ENCODE results near the gene PHACTR3.

The PHACTR3 gene

DNA sequence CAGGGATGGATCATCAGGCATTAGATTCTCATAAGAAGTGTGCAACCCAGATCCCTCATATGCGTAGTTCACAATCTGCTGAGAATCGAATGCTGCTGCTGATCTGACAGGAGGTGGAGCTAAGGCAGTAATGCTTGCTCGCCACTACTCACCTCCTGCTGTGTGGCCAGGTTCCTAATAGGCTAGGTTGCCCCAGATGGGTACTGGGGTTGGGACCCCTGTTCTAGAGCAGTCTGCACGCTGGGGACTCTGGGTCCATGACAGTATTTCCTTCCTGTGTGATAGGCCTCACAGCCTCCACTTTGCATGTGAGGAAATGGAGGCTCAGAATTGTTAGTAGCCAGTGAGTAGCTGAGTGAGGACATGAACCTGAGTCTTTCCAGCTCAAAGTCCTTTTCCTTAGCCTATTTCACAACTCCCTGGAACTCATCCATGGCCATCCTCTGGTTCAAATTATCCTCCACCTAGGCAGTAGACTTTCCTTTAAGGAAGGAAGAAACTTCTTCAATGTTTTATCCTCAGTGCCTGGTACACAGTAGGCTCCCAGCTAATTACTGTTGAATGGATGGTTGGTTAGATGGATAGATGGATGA, 211.9 kb downstream of the PHACTR3 start:
- H4K8ac ChIP-seq (ENCODE audit: low read depth, low read length), result no peak overlapping the region
- H3K18ac ChIP-seq (ENCODE audit: low read length), result no peak overlapping the region
- H3K27ac ChIP-seq (ENCODE audit: low read depth, low read length), result no peak overlapping the region
- H3K23ac ChIP-seq (ENCODE audit: low read length), result no peak overlapping the region
- H3K56ac ChIP-seq (ENCODE audit: low read length), result no peak overlapping the region
- no peak overlapping the region for H2BK15ac ChIP-seq (replicated peaks; ENCODE audit: low read depth)
- no peaks in the 10 kb centered on the region for H3K4me1 ChIP-seq (ENCODE audit: control insufficient read depth, low read depth, low read length)
- H3K9ac ChIP-seq (ENCODE audit: low read length), result no peak overlapping the region
- H3K79me1 ChIP-seq (ENCODE audit: low read length), result no peaks in the 10 kb centered on the region
- no peak overlapping the region for H2BK120ac ChIP-seq (ENCODE audit: low read depth, low read length)
- no CpG with 5 or more reads among the region's 4 CpGs for WGBS (ENCODE audit: extremely low coverage, insufficient coverage, low lambda C conversion rate)
- H3K36me3 ChIP-seq (ENCODE audit: control insufficient read depth, insufficient read depth, low read length), result no peaks in the 10 kb centered on the region
- no peak overlapping the region for H3K4ac ChIP-seq (ENCODE audit: low read depth, low read length)
- H3K4me3 ChIP-seq (ENCODE audit: low read length), result no peak overlapping the region
- no peak overlapping the region for H4K5ac ChIP-seq (ENCODE audit: low read length)
- H2AK5ac ChIP-seq (ENCODE audit: low read length), result no peak overlapping the region
- DNase-seq, result no peak
- H2BK5ac ChIP-seq (ENCODE audit: low read length), result no peak overlapping the region
- no peaks in the 10 kb centered on the region for H3K27me3 ChIP-seq (ENCODE audit: insufficient read depth, low read length, poor library complexity)
- no peaks in the 10 kb centered on the region for H3K79me2 ChIP-seq (ENCODE audit: control insufficient read depth, insufficient read depth, low read length)
- no peak overlapping the region for H3K4me2 ChIP-seq (ENCODE audit: low read length)

DNA sequence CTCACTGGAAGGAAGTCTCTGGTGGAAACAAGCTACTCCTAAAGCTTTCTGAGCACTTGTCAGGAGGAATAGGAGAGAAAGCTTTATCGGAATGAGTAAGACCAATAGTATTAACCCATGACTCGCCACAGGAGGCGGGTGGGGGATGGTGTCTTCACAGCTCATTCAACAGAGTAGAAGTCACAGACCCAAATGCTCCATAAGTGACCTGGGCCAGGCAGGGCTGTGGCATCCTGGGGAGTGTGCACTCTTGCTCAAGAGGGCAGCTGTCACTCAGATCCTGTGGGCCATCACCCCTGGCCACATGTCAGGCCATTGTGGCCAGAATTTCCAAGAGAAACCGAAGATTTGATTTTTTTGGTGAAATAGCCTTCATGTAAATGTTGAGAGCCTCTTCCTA, 213.1 kb downstream of the PHACTR3 start:
- no peak overlapping the region for H4K5ac ChIP-seq (ENCODE audit: low read length)
- H3K4me1 ChIP-seq (ENCODE audit: control insufficient read depth, low read depth, low read length), result no peaks in the 10 kb centered on the region

DNA sequence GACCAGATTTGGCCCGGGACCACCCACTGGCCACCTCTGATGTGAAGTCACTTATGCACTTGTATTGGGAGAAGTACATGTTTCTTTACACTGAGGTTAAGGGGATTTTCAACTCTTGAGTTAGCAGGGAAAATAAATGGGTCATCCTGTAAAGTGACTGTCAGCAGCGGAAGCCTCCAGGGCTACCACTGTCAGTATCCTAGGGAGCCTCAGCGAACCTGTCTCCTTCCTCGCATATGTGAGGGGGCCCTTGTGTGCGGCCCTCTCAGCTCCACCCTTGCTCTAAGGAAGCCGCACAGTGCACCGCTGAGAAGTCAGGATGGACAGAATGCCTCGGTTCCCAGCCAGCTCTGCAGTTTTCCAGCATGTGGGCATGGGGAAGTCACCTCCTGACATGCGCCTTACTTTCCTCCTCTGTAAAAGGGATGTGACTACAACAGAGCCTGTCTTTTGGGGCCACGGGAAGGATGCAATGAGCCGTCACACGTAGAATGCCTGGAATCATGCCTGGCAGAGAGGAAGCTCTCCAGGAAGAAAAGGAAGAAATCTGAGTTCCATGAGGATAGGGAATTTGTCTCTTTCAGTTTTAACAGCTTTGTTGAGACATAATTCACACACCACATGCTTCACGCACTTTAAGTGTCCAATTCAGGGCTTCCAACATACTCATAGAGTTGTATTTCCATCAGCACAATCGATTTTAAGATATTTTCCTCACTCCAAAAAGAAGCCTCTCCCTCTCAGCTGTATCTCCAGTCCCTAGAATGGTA, 213.7 kb downstream of the PHACTR3 start:
- Histone ChIP-seq H2BK5ac (ENCODE audit: low read length) (no peak overlapping the region), H4K8ac (ENCODE audit: low read depth, low read length) (no peak overlapping the region), H3K36me3 (ENCODE audit: control insufficient read depth, insufficient read depth, low read length) (no peaks in the 10 kb centered on the region), H2BK15ac (replicated peaks; ENCODE audit: low read depth) (no peak overlapping the region), H2AK5ac (ENCODE audit: low read length) (no peak overlapping the region), H3K23ac (ENCODE audit: low read length) (no peak overlapping the region), H3K4me2 (ENCODE audit: low read length) (no peak overlapping the region), H3K4me1 (ENCODE audit: control insufficient read depth, low read depth, low read length) (no peaks in the 10 kb centered on the region), H3K9ac (ENCODE audit: low read length) (no peak overlapping the region), H3K79me1 (ENCODE audit: low read length) (no peaks in the 10 kb centered on the region), H3K18ac (ENCODE audit: low read length) (no peak overlapping the region), H3K4ac (ENCODE audit: low read depth, low read length) (no peak overlapping the region), H4K5ac (ENCODE audit: low read length) (no peak overlapping the region), H2BK120ac (ENCODE audit: low read depth, low read length) (no peak overlapping the region), H3K4me3 (ENCODE audit: low read length) (no peak overlapping the region), H3K56ac (ENCODE audit: low read length) (no peak overlapping the region), H3K79me2 (ENCODE audit: control insufficient read depth, insufficient read depth, low read length) (no peaks in the 10 kb centered on the region), H3K27ac (ENCODE audit: low read depth, low read length) (no peak overlapping the region), H3K27me3 (ENCODE audit: insufficient read depth, low read length, poor library complexity) (no peaks in the 10 kb centered on the region)
- WGBS (ENCODE audit: extremely low coverage, insufficient coverage, low lambda C conversion rate), result no CpG with 5 or more reads among the region's 14 CpGs
- DNase-seq, result no peak

More for the DNA sequence above, 213.1 kb downstream of the PHACTR3 start:
- Histone ChIP-seq H3K36me3 (ENCODE audit: control insufficient read depth, insufficient read depth, low read length) (no peaks in the 10 kb centered on the region), H3K4me3 (ENCODE audit: low read length) (no peak overlapping the region), H3K9ac (ENCODE audit: low read length) (no peak overlapping the region), H2BK5ac (ENCODE audit: low read length) (no peak overlapping the region), H3K79me2 (ENCODE audit: control insufficient read depth, insufficient read depth, low read length) (no peaks in the 10 kb centered on the region), H2BK15ac (replicated peaks; ENCODE audit: low read depth) (no peak overlapping the region), H3K4ac (ENCODE audit: low read depth, low read length) (no peak overlapping the region), H3K18ac (ENCODE audit: low read length) (no peak overlapping the region), H3K4me2 (ENCODE audit: low read length) (no peak overlapping the region), H2AK5ac (ENCODE audit: low read length) (no peak overlapping the region), H4K8ac (ENCODE audit: low read depth, low read length) (no peak overlapping the region), H2BK120ac (ENCODE audit: low read depth, low read length) (no peak overlapping the region), H3K79me1 (ENCODE audit: low read length) (no peaks in the 10 kb centered on the region), H3K27me3 (ENCODE audit: insufficient read depth, low read length, poor library complexity) (no peaks in the 10 kb centered on the region), H3K27ac (ENCODE audit: low read depth, low read length) (no peak overlapping the region), H3K23ac (ENCODE audit: low read length) (no peak overlapping the region), H3K56ac (ENCODE audit: low read length) (no peak overlapping the region)
- no CpG with 5 or more reads among the region's 4 CpGs for WGBS (ENCODE audit: extremely low coverage, insufficient coverage, low lambda C conversion rate)
- DNase-seq, result peak; percentile 6

DNA sequence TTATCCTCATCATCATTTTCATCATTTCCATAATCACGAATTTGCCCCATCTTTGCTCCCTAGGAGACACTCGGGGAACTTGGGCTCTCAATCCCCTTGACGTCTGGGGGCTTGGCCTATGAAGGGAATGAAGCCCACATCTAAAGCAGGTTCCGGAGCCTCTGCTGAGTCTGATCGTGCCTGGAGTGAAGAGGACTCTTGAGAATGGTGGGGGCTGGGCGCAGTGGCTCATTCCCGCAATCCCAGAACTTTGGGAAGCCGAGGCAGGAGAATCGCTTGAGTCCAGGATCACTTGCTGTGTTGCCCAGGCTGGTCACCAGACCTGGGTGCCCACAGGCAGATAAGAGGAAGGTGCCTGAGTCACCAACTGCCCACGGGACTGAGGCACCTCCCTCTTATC, 214.6 kb downstream of the PHACTR3 start:
- no peak overlapping the region for H3K56ac ChIP-seq (ENCODE audit: low read length)
- no CpG with 5 or more reads among the region's 10 CpGs for WGBS (ENCODE audit: extremely low coverage, insufficient coverage, low lambda C conversion rate)
- no peak overlapping the region for H2BK5ac ChIP-seq (ENCODE audit: low read length)
- H3K4me2 ChIP-seq (ENCODE audit: low read length), result no peak overlapping the region
- no peak overlapping the region for H3K18ac ChIP-seq (ENCODE audit: low read length)
- H3K36me3 ChIP-seq (ENCODE audit: control insufficient read depth, insufficient read depth, low read length), result no peaks in the 10 kb centered on the region
- no peak overlapping the region for H3K27ac ChIP-seq (ENCODE audit: low read depth, low read length)
- no peaks in the 10 kb centered on the region for H3K79me2 ChIP-seq (ENCODE audit: control insufficient read depth, insufficient read depth, low read length)
- H3K4me3 ChIP-seq (ENCODE audit: low read length), result no peak overlapping the region
- no peak overlapping the region for H2BK120ac ChIP-seq (ENCODE audit: low read depth, low read length)
- H3K27me3 ChIP-seq (ENCODE audit: insufficient read depth, low read length, poor library complexity), result no peaks in the 10 kb centered on the region
- no peak overlapping the region for H4K5ac ChIP-seq (ENCODE audit: low read length)
- no peak for DNase-seq
- H2BK15ac ChIP-seq (replicated peaks; ENCODE audit: low read depth), result no peak overlapping the region
- H3K79me1 ChIP-seq (ENCODE audit: low read length), result no peaks in the 10 kb centered on the region
- H2AK5ac ChIP-seq (ENCODE audit: low read length), result no peak overlapping the region
- no peak overlapping the region for H4K8ac ChIP-seq (ENCODE audit: low read depth, low read length)
- H3K4me1 ChIP-seq (ENCODE audit: control insufficient read depth, low read depth, low read length), result no peaks in the 10 kb centered on the region
- no peak overlapping the region for H3K4ac ChIP-seq (ENCODE audit: low read depth, low read length)
- H3K9ac ChIP-seq (ENCODE audit: low read length), result no peak overlapping the region
- H3K23ac ChIP-seq (ENCODE audit: low read length), result no peak overlapping the region

DNA sequence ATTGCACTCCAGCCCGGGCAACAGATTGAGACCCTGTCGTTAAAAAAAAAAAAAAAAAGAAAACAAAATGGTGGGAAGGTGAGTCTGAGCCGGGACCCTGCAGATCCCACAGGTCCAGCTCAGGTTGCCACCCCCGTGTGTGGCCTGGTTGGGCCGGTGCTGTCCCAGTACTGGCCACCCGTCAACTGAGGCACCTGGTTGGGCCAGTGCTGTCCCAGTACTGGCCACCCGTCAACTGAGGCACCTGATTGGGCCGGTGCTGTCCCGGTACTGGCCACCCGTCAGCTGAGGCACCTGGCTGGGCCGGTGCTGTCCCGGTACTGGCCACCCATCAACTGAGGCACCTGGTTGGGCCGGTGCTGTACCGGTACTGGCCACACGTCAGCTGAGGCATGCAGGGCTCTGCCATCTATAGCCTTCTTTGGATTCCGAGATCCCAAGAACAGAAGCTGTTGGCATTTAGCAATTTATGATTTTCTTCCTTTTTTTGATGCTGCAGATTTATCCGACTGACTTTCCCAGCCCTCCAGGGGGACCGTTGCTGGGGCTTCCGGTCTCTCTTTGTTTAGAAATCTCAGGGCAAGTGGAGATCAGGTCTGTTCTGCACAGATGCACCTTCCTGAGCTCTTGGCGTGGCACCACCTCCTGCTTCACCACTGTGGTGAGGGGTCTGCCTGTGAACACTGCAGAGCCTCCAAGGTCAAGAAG, 215.3 kb downstream of the PHACTR3 start:
- no peaks in the 10 kb centered on the region for H3K4me1 ChIP-seq (ENCODE audit: control insufficient read depth, low read depth, low read length)
- H3K79me2 ChIP-seq (ENCODE audit: control insufficient read depth, insufficient read depth, low read length), result no peaks in the 10 kb centered on the region
- no peak for DNase-seq
- WGBS (ENCODE audit: extremely low coverage, insufficient coverage, low lambda C conversion rate), result no CpG with 5 or more reads among the region's 20 CpGs
- no peaks in the 10 kb centered on the region for H3K79me1 ChIP-seq (ENCODE audit: low read length)
- H2BK5ac ChIP-seq (ENCODE audit: low read length), result no peak overlapping the region
- no peak overlapping the region for H3K4me3 ChIP-seq (ENCODE audit: low read length)
- H3K56ac ChIP-seq (ENCODE audit: low read length), result no peak overlapping the region
- no peak overlapping the region for H2AK5ac ChIP-seq (ENCODE audit: low read length)
- no peak overlapping the region for H3K4ac ChIP-seq (ENCODE audit: low read depth, low read length)
- H4K8ac ChIP-seq (ENCODE audit: low read depth, low read length), result no peak overlapping the region
- H2BK15ac ChIP-seq (replicated peaks; ENCODE audit: low read depth), result no peak overlapping the region
- no peak overlapping the region for H3K23ac ChIP-seq (ENCODE audit: low read length)
- H3K18ac ChIP-seq (ENCODE audit: low read length), result no peak overlapping the region
- H3K36me3 ChIP-seq (ENCODE audit: control insufficient read depth, insufficient read depth, low read length), result no peaks in the 10 kb centered on the region
- no peak overlapping the region for H2BK120ac ChIP-seq (ENCODE audit: low read depth, low read length)
- no peak overlapping the region for H3K9ac ChIP-seq (ENCODE audit: low read length)
- H3K4me2 ChIP-seq (ENCODE audit: low read length), result no peak overlapping the region
- H4K5ac ChIP-seq (ENCODE audit: low read length), result no peak overlapping the region
- H3K27ac ChIP-seq (ENCODE audit: low read depth, low read length), result no peak overlapping the region
- no peaks in the 10 kb centered on the region for H3K27me3 ChIP-seq (ENCODE audit: insufficient read depth, low read length, poor library complexity)
